ENCODE data around the gene HTATIP2.

DNA sequence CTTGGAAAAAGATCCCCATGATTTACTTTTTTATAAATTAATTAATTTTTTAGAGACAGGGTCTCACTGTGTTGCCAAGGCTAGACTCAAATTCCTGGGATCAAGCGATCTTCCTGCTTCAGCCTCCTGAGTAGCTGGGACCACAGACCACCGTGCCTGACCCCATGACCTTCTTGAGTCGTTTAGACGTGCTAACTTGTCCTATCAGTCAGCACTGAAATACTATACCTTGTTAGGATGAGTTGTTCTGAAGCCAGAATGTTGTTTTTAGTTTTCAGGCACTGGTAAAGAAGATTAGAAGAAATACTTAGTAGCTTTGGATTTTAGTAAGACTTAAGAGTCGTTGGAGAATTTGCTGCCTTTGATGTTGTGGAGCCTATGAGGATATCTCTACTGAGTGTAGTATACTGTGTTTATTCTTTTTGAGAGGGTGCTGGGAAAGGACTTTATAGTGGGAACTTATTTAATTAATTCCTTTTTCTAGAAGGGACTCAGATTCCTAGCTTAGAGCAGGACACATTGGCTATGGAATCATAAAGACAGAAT, 8.6 kb downstream of the HTATIP2 start:
- TF ChIP-seq, protein P1, sequence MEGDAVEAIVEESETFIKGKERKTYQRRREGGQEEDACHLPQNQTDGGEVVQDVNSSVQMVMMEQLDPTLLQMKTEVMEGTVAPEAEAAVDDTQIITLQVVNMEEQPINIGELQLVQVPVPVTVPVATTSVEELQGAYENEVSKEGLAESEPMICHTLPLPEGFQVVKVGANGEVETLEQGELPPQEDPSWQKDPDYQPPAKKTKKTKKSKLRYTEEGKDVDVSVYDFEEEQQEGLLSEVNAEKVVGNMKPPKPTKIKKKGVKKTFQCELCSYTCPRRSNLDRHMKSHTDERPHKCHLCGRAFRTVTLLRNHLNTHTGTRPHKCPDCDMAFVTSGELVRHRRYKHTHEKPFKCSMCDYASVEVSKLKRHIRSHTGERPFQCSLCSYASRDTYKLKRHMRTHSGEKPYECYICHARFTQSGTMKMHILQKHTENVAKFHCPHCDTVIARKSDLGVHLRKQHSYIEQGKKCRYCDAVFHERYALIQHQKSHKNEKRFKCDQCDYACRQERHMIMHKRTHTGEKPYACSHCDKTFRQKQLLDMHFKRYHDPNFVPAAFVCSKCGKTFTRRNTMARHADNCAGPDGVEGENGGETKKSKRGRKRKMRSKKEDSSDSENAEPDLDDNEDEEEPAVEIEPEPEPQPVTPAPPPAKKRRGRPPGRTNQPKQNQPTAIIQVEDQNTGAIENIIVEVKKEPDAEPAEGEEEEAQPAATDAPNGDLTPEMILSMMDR (conservative IDR thresholded peaks at IDR 0.05; ENCODE audit: low read length) = no peak
- no peak for TF ChIP-seq EZH2phosphoT487 (IDR thresholded peaks at IDR 0.05; ENCODE audit: borderline replicate concordance, low read depth, low read length)
